HepG2 (cell line): ENCODE results near the gene DENND10. TPM values are rescaled to one million over a fixed set of nuclear protein-coding genes. Genes with fewer than 3 reads are reported as not detected.

Experiments
- ATAC-seq: fragments of 200-7000 bp; cut with Tn5 transposase; 3 replicates; pipeline ENCODE4 v1.9.1; 2020; ENCODE audit warnings: mild to moderate bottlenecking, moderate library complexity
- BruUV-seq: library from RNA; stranded (reverse); fragments of 400-500 nt; replicated peaks from 2 replicates; lab custom pipeline; 2021; lab: Mats Ljungman, UMichigan
- CTCF ChIA-PET: fragments of 300-600 bp; formaldehyde crosslinking; extraction: SDS; loops from one replicate; lab custom pipeline; 2021; ENCODE audit warnings: low total read pairs, inconsistent platforms, low intra/inter-chr PET ratio; lab: Yijun Ruan, JAX
- POLR2A ChIA-PET: fragments of 350-600 bp; sonication (Branson Sonifier 250); formaldehyde crosslinking; loops from one replicate; lab custom pipeline; 2020; ENCODE audit warnings: antibody characterized with exemption, inconsistent platforms; lab: Yijun Ruan, JAX
- DNase-seq: peaks from one replicate; pipeline ENCODE4 v3.0.0-alpha.2; 2015; ENCODE audit warnings: low spot score
- FAIRE-seq: peaks from 3 replicates; lab custom pipeline; 2011; peaks lifted over from hg19 to GRCh38; lab: Jason Lieb, UNC
- H2AFZ ChIP-seq: one replicate; pipeline ENCODE4 v1.6.1; 2011; ENCODE audit warnings: low read length, inconsistent platforms
- H3K27ac ChIP-seq: fragments of 300-600 bp; 3 replicates; pipeline ENCODE4 v1.8.0; 2011; ENCODE audit warnings: mixed run types, mild to moderate bottlenecking, mixed read lengths, low read length, inconsistent platforms; ENCODE audit not compliant: insufficient read depth; ENCODE audit errors: extremely low read length
- H3K27me3 ChIP-seq, 2 experiments: fragments of 200-600 bp in 1 of 2; 2 replicates in 1 of 2; 3 replicates in 1 of 2; pipeline versions ENCODE4 v1.6.0 to v1.8.0; 2011; ENCODE audit warnings: low read length in 2 of 2, mild to moderate bottlenecking in 2 of 2, moderate library complexity in 2 of 2, inconsistent platforms in 1 of 2; ENCODE audit not compliant: insufficient read depth in 2 of 2, control insufficient read depth in 1 of 2
- H3K36me3 ChIP-seq, 2 experiments: fragments of 200-600 bp in 1 of 2; replicated peaks in 1 of 2; 2 replicates in 1 of 2; 3 replicates in 1 of 2; pipeline versions ENCODE4 v1.5.1 to v1.8.0; 2011; ENCODE audit warnings: low read length in 2 of 2, inconsistent platforms in 1 of 2; ENCODE audit not compliant: insufficient read depth in 2 of 2, control insufficient read depth in 1 of 2
- H3K4me1 ChIP-seq: 2 replicates; pipeline ENCODE4 v1.5.1; 2012; ENCODE audit warnings: low read length, inconsistent platforms; ENCODE audit not compliant: insufficient read depth
- H3K4me2 ChIP-seq: 2 replicates; pipeline ENCODE4 v1.6.0; 2011; ENCODE audit warnings: low read depth, low read length, inconsistent platforms
- H3K4me3 ChIP-seq, 3 experiments: fragments of 200-600 bp in 1 of 3; sonication (generic), shearing (Covaris generic) in 1 of 3; replicated peaks in 1 of 3; 2 replicates each; pipeline ENCODE4 v1.5.1; 2011 to 2016; ENCODE audit warnings: low read length in 3 of 3, inconsistent platforms in 2 of 3, low read depth in 2 of 3, mild to moderate bottlenecking in 2 of 3, control low read depth in 1 of 3, mixed read lengths in 1 of 3; ENCODE audit not compliant: insufficient read depth in 1 of 3
- H3K79me2 ChIP-seq: one replicate; pipeline ENCODE4 v1.6.1; 2011; ENCODE audit warnings: low read length, inconsistent platforms; ENCODE audit not compliant: insufficient read depth
- H3K9ac ChIP-seq: 2 replicates; pipeline ENCODE4 v1.6.0; 2011; ENCODE audit warnings: mild to moderate bottlenecking, low read depth, low read length, inconsistent platforms; ENCODE audit not compliant: insufficient read depth
- H3K9me3 ChIP-seq: 2 replicates; pipeline ENCODE4 v1.5.1; 2012; ENCODE audit warnings: mild to moderate bottlenecking, low read length
- H4K20me1 ChIP-seq: 2 replicates; pipeline ENCODE4 v1.6.0; 2011; ENCODE audit warnings: inconsistent platforms, mild to moderate bottlenecking, low read length, moderate library complexity; ENCODE audit not compliant: insufficient read depth
- FOSL1 ChIP-seq: sonication (generic); formaldehyde crosslinking; IDR thresholded peaks from 2 replicates; pipeline ENCODE4 v1.9.0; 2021; ENCODE audit warnings: missing genetic modification reagents, borderline replicate concordance
- GLMP ChIP-seq: sonication (generic); formaldehyde crosslinking; IDR thresholded peaks from 2 replicates; pipeline ENCODE4 v1.9.0; 2021; ENCODE audit warnings: missing genetic modification reagents, mild to moderate bottlenecking, borderline replicate concordance
- PATZ1 ChIP-seq: sonication (generic); formaldehyde crosslinking; IDR thresholded peaks from 2 replicates; pipeline ENCODE4 v1.4.0; 2020; ENCODE audit warnings: missing genetic modification reagents
- POLR2A ChIP-seq, 2 experiments: IDR thresholded peaks; 2 replicates each; pipeline ENCODE4 v1.6.1; 2011; ENCODE audit warnings: low read depth in 2 of 2, low read length in 2 of 2, mild to moderate bottlenecking in 1 of 2, moderate library complexity in 1 of 2; ENCODE audit not compliant: insufficient read depth in 1 of 2
- RBM22 ChIP-seq: fragments of 200-400 bp; formaldehyde crosslinking; optimal IDR thresholded peaks from 2 replicates; pipeline ENCODE3; 2017; ENCODE audit warnings: mild to moderate bottlenecking, low read length, moderate library complexity
- RORA ChIP-seq: sonication (generic); formaldehyde crosslinking; IDR thresholded peaks from 2 replicates; pipeline ENCODE4 v1.5.0; 2020; ENCODE audit warnings: mild to moderate bottlenecking, missing genetic modification reagents, moderate library complexity
- ZFP36 ChIP-seq: fragments of 150-350 bp; IDR thresholded peaks from 2 replicates; pipeline ENCODE4 v1.6.1; 2018; ENCODE audit warnings: borderline replicate concordance, low read length, low read depth; ENCODE audit not compliant: partially characterized antibody
- ZNF20 ChIP-seq: sonication (generic); formaldehyde crosslinking; IDR thresholded peaks from 2 replicates; pipeline ENCODE4 v1.4.0; 2020; ENCODE audit warnings: mild to moderate bottlenecking, moderate library complexity, missing genetic modification reagents
- ZNF232 ChIP-seq: sonication (generic); formaldehyde crosslinking; IDR thresholded peaks from 2 replicates; pipeline ENCODE4 v1.4.0; 2020; ENCODE audit warnings: missing genetic modification reagents, borderline replicate concordance
- ZNF382 ChIP-seq: sonication (generic); formaldehyde crosslinking; IDR thresholded peaks from 2 replicates; pipeline ENCODE4 v1.5.0; 2020; ENCODE audit warnings: missing genetic modification reagents, mild to moderate bottlenecking, borderline replicate concordance
- ZNF563 ChIP-seq: sonication (generic); formaldehyde crosslinking; IDR thresholded peaks from 2 replicates; pipeline ENCODE4 v1.8.0; 2022; ENCODE audit warnings: mild to moderate bottlenecking, moderate library complexity, missing genetic modification reagents
- ZNF790 ChIP-seq: sonication (generic); formaldehyde crosslinking; IDR thresholded peaks from 2 replicates; pipeline ENCODE4 v1.8.0; 2022; ENCODE audit warnings: missing genetic modification reagents, mild to moderate bottlenecking, borderline replicate concordance
- WGBS: methylation state at CpG from one replicate; pipeline ENCODE4 v1.1.6; 2017; ENCODE audit warnings: low lambda C conversion rate; 5-methylcytosine and 5-hydroxymethylcytosine counted together
- in situ Hi-C: cut with HindIII; loops from 2 replicates; pipeline ENCODE4 v1.10.0; 2017; ENCODE audit warnings: low pct_unique_long_range_greater_than_20kb; ENCODE audit not compliant: extremely low pct_ligation_motif_present
- intact Hi-C: fragments of 100-400 bp; cut with micrococcal nuclease; formaldehyde crosslinking; loops from one replicate; pipeline ENCODE4 v1.10.0; 2022; ENCODE audit not compliant: unreplicated experiment
- polyA plus RNA-seq, 8 experiments: library from polyadenylated mRNA; depleted of rRNA in 3 of 8; stranded (reverse) in 7 of 8; unstranded in 1 of 8; fragments of >200 nt; fragmentation: Illumina TruSeq in 4 of 8; extraction: Trizol in 4 of 8; gene quantifications; 2 replicates each; pipeline versions ENCODE4 v1.2.1 to v1.2.3, GENCODE V29; 2011 to 2016; ENCODE audit warnings: low read depth in 4 of 8, missing spikeins in 1 of 8, mixed read lengths in 1 of 8; ENCODE audit not compliant: insufficient read depth in 1 of 8
- total RNA-seq, 5 experiments: library from RNA; depleted of rRNA; stranded (reverse); fragments of >200 nt; fragmentation: Illumina TruSeq; extraction: Trizol; gene quantifications; 2 replicates each; pipeline ENCODE4 v1.2.3, GENCODE V29; 2016; ENCODE audit warnings: low read depth in 1 of 5

The DENND10 gene
- total and polyA plus RNA-seq, 2 of the 13 experiments (the other 11 are each of a cell fraction or from before 2014, with no cell fraction given) = 43.7 to 78.8 TPM

GRCh38 chr10:119166564-119166963 is 62.7 kb downstream of the DENND10 start:
- peak; percentile 25 for TF ChIP-seq RBM22
- TF ChIP-seq PATZ1 (CRISPR knock-in tag) = no peak
- no peak for TF ChIP-seq ZNF232 (CRISPR knock-in tag)
- no peak for TF ChIP-seq ZFP36
- no peak for TF ChIP-seq GLMP (CRISPR knock-in tag)
- TF ChIP-seq POLR2A (IDR thresholded peaks at IDR 0.05; ENCODE audit: insufficient read depth in 1 of 2, low read depth in 2 of 2, low read length in 2 of 2) = 0 out of 4 replicates have a peak, but pooled peaks of 1 of the 2 experiments have one; percentile 20
- no peak for TF ChIP-seq ZNF563 (CRISPR knock-in tag)
- no peak for TF ChIP-seq ZNF790
- no peak for TF ChIP-seq ZNF382 (CRISPR knock-in tag)
- TF ChIP-seq RORA (CRISPR knock-in tag) = no peak
- TF ChIP-seq FOSL1 (CRISPR knock-in tag) = no peak
- TF ChIP-seq ZNF20 = no peak

More at GRCh38 chr10:119166564-119166963, 62.7 kb downstream of the DENND10 start:
- 83% methylated on average over 8 of the region's 8 CpGs for WGBS
- CTCF ChIA-PET = no interaction called here
- Histone ChIP-seq H3K4me2 (peak overlapping the region; percentile 97), H3K4me3 (peak overlapping the region in 1 of 3 experiments; percentile 81; a peak in 1 of 6 replicates), H3K4me1 (peaks cover 26% of the 10 kb centered on the region), H3K27ac (no peak overlapping the region), H3K27me3 (no peaks in the 10 kb centered on the region), H3K36me3 (peaks cover 4 to 37% of the 10 kb centered on the region in 2 experiments), H3K9me3 (no peaks in the 10 kb centered on the region), H2AFZ (no peak overlapping the region), H3K79me2 (peaks cover 3% of the 10 kb centered on the region), H4K20me1 (no peaks in the 10 kb centered on the region), H3K9ac (peak overlapping the region; percentile 95)
- POLR2A ChIA-PET = interaction anchor here (0.6 to 2.6 kb wide), 4 partner anchors 10 to 429 kb away, joined by 3 to 14 read pairs (median 6); partner anchors contain the start of gene EIF3A
- BruUV-seq = no TSS peak
- in situ Hi-C loops = no loop called here
- intact Hi-C loops = loop anchor here (10.0 kb wide), 1 partner anchor 412 kb away; the partner anchor contains the start of gene CACUL1
- no peak for DNase-seq
- ATAC-seq = peak; percentile 8; the same call in 2 of the 3 replicates
- FAIRE-seq = no peak
